Spleen (tissue), 7 donors: ENCODE measurements around the gene CCDC134.

Experiments
- POLR2A ChIP-seq, 3 donors: fragments of 450-650 bp; IDR thresholded peaks; one replicate each; pipeline ENCODE4 v1.5.1; 2017; ENCODE audit warnings: antibody characterized with exemption in 3 of 3, mild to moderate bottlenecking in 1 of 3
- POLR2AphosphoS5 ChIP-seq, 3 donors: sonication (generic); formaldehyde crosslinking; IDR thresholded peaks; one replicate each; pipeline ENCODE4 v1.5.1; 2017; ENCODE audit warnings: antibody characterized with exemption in 3 of 3
- TF ChIP-seq, protein P1 (sequence below), 11 experiments: fragments of 200-600 bp in 7 of 11; fragments of 450-650 bp in 4 of 11; sonication (generic) in 4 of 11; IDR thresholded peaks in 8 of 11; conservative IDR thresholded peaks in 3 of 11; 1 replicate in 7 of 11; 2 replicates in 4 of 11; pipeline versions ENCODE4 v1.4.0 to v1.8.0; 2016 to 2021; ENCODE audit warnings: antibody characterized with exemption in 11 of 11, inconsistent platforms in 4 of 11, mild to moderate bottlenecking in 1 of 11
- donor health status: DM: no; HTN: no; CAD: no; lungs with moderate emphysema.
- donor health status: DM: no; HTN: no; CAD: no.
- donor health status: DM: no; HTN: no; CAD: no.

DNA sequence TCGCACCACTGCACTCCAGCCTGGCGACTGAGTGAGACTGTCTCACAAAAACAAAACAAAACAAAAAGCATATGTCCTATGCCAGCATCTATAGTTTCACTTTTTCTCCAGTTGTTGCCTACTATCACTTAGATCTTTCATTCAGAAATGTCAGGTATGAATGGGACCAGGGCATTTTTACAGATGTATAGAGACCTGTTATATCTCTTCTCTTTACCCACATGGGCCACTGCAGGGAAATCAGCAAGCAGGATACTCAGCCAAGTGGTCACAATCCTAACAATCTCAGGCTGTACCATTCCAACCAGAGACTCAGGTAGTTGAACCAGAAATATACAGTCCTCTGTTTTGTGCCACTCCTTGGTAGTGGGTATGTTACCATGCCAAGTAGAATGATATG, 16.4 kb downstream of the CCDC134 start:
- TF ChIP-seq POLR2AphosphoS5 (IDR thresholded peaks at IDR 0.05) (no peak), POLR2A (IDR thresholded peaks at IDR 0.05) (no peak)
- TF ChIP-seq, protein P1, sequence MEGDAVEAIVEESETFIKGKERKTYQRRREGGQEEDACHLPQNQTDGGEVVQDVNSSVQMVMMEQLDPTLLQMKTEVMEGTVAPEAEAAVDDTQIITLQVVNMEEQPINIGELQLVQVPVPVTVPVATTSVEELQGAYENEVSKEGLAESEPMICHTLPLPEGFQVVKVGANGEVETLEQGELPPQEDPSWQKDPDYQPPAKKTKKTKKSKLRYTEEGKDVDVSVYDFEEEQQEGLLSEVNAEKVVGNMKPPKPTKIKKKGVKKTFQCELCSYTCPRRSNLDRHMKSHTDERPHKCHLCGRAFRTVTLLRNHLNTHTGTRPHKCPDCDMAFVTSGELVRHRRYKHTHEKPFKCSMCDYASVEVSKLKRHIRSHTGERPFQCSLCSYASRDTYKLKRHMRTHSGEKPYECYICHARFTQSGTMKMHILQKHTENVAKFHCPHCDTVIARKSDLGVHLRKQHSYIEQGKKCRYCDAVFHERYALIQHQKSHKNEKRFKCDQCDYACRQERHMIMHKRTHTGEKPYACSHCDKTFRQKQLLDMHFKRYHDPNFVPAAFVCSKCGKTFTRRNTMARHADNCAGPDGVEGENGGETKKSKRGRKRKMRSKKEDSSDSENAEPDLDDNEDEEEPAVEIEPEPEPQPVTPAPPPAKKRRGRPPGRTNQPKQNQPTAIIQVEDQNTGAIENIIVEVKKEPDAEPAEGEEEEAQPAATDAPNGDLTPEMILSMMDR (IDR thresholded peaks at IDR 0.05 in 8 of 11, conservative IDR thresholded peaks at IDR 0.05 in 3 of 11): no peak
